ENCODE data around the gene ST8SIA5.

ST8SIA5 gene

GRCh38 chr18:46693996-46694395, 62.9 kb downstream of the ST8SIA5 start:
- no peaks in the 10 kb centered on the region for H3K4me1 ChIP-seq (ENCODE audit: control insufficient read depth, low read length)
- peaks cover 3% of the 10 kb centered on the region; the same call in 1 of the 2 replicates for H3K27me3 ChIP-seq (ENCODE audit: control insufficient read depth, low read length)
- no peak overlapping the region for H3K4me3 ChIP-seq (ENCODE audit: low read length)
- H3K27ac ChIP-seq (ENCODE audit: low read depth, low read length) = no peak overlapping the region
- H4K20me1 ChIP-seq (ENCODE audit: control insufficient read depth, insufficient read depth, low read depth, low read length) = no peaks in the 10 kb centered on the region
- H3K4me2 ChIP-seq (ENCODE audit: low read length) = no peak overlapping the region
- H3K9me3 ChIP-seq (ENCODE audit: control insufficient read depth, insufficient read depth, low read length) = no peaks in the 10 kb centered on the region
- no peaks in the 10 kb centered on the region for H3K36me3 ChIP-seq (ENCODE audit: control insufficient read depth, low read length)
- no peaks in the 10 kb centered on the region for H3K79me2 ChIP-seq (ENCODE audit: control insufficient read depth, low read length)
- TF ChIP-seq CTCF (IDR thresholded peaks at IDR 0.05; ENCODE audit: low read depth, low read length, poor library complexity, severe bottlenecking) (no peak), EZH2phosphoT487 (IDR thresholded peaks at IDR 0.05; ENCODE audit: borderline replicate concordance, low read length) (no peak)
- no peaks in the 10 kb centered on the region for H3F3A ChIP-seq (ENCODE audit: control insufficient read depth, insufficient read depth)
- no peaks in the 10 kb centered on the region for H3K9me2 ChIP-seq (replicated peaks; ENCODE audit: control insufficient read depth, low read length)

GRCh38 chr18:46688853-46689525, 67.9 kb downstream of the ST8SIA5 start:
- Histone ChIP-seq H3K79me2 (ENCODE audit: control insufficient read depth, low read length) (no peaks in the 10 kb centered on the region), H3K27ac (ENCODE audit: low read depth, low read length) (no peak overlapping the region), H3K36me3 (ENCODE audit: control insufficient read depth, low read length) (no peaks in the 10 kb centered on the region), H3K4me2 (ENCODE audit: low read length) (no peak overlapping the region), H3K27me3 (ENCODE audit: control insufficient read depth, low read length) (no peaks in the 10 kb centered on the region), H3F3A (ENCODE audit: control insufficient read depth, insufficient read depth) (no peaks in the 10 kb centered on the region), H3K9me3 (ENCODE audit: control insufficient read depth, insufficient read depth, low read length) (no peaks in the 10 kb centered on the region), H3K4me3 (ENCODE audit: low read length) (no peak overlapping the region), H3K9me2 (replicated peaks; ENCODE audit: control insufficient read depth, low read length) (no peaks in the 10 kb centered on the region), H4K20me1 (ENCODE audit: control insufficient read depth, insufficient read depth, low read depth, low read length) (no peaks in the 10 kb centered on the region), H3K4me1 (ENCODE audit: control insufficient read depth, low read length) (no peaks in the 10 kb centered on the region)
- TF ChIP-seq EZH2phosphoT487 (IDR thresholded peaks at IDR 0.05; ENCODE audit: borderline replicate concordance, low read length) (no peak), CTCF (IDR thresholded peaks at IDR 0.05; ENCODE audit: low read depth, low read length, poor library complexity, severe bottlenecking) (no peak)

- 0 out of 2 replicates have a peak, but pooled peaks cover 2% of the 10 kb centered on the region for H3F3A ChIP-seq (ENCODE audit: control insufficient read depth, insufficient read depth)
- H3K27me3 ChIP-seq (ENCODE audit: control insufficient read depth, low read length) = no peaks in the 10 kb centered on the region
- peaks cover 16% of the 10 kb centered on the region for H3K4me1 ChIP-seq (ENCODE audit: control insufficient read depth, low read length)
- no peak for TF ChIP-seq EZH2phosphoT487 (IDR thresholded peaks at IDR 0.05; ENCODE audit: borderline replicate concordance, low read length)
- no peak for TF ChIP-seq CTCF (IDR thresholded peaks at IDR 0.05; ENCODE audit: low read depth, low read length, poor library complexity, severe bottlenecking)
- no peaks in the 10 kb centered on the region for H3K9me2 ChIP-seq (replicated peaks; ENCODE audit: control insufficient read depth, low read length)
- H3K27ac ChIP-seq (ENCODE audit: low read depth, low read length) = no peak overlapping the region
- no peaks in the 10 kb centered on the region for H3K36me3 ChIP-seq (ENCODE audit: control insufficient read depth, low read length)
- H3K9me3 ChIP-seq (ENCODE audit: control insufficient read depth, insufficient read depth, low read length) = no peaks in the 10 kb centered on the region
- H3K79me2 ChIP-seq (ENCODE audit: control insufficient read depth, low read length) = no peaks in the 10 kb centered on the region
- H3K4me3 ChIP-seq (ENCODE audit: low read length) = no peak overlapping the region
- no peaks in the 10 kb centered on the region for H4K20me1 ChIP-seq (ENCODE audit: control insufficient read depth, insufficient read depth, low read depth, low read length)
- H3K4me2 ChIP-seq (ENCODE audit: low read length) = no peak overlapping the region
These were observed 70.7 kb downstream of the ST8SIA5 start for GRCh38 chr18:46686186-46686585.
